Adrenal gland (tissue), 12 donors: ENCODE data around the gene EML2. TPM values are rescaled to one million over a fixed set of nuclear protein-coding genes. Genes with fewer than 3 reads are reported as not detected.

Experiments used
- DNase-seq, 7 donors: peaks; one replicate each; pipeline ENCODE4 v3.0.0-alpha.2; 2019 to 2020
- H3K27ac ChIP-seq, 5 donors: fragments of 200-600 bp; sonication (generic) in 4 of 5; 1 replicate in 3 of 5; 2 replicates in 2 of 5; pipeline versions ENCODE4 v1.5.1 to v1.8.0; 2016 to 2020; ENCODE audit warnings: mild to moderate bottlenecking in 1 of 5
- H3K27me3 ChIP-seq: fragments of 200-600 bp; 2 replicates; pipeline ENCODE4 v1.8.0; 2021
- H3K36me3 ChIP-seq, 2 donors: fragments of 200-600 bp; replicated peaks in 1 of 2; 1 replicate in 1 of 2; 2 replicates in 1 of 2; pipeline versions ENCODE4 v1.5.1 to v1.8.0; 2018 to 2022
- H3K4me1 ChIP-seq, 2 donors: fragments of 200-600 bp; replicated peaks in 1 of 2; 1 replicate in 1 of 2; 2 replicates in 1 of 2; pipeline versions ENCODE4 v1.5.1 to v1.8.0; 2018 to 2021
- H3K4me3 ChIP-seq, 4 donors: fragments of 200-600 bp; sonication (generic) in 3 of 4; one replicate each; pipeline ENCODE4 v1.5.1; 2016 to 2018
- H3K9me3 ChIP-seq, 3 donors: fragments of 200-600 bp; sonication (generic) in 1 of 3; replicated peaks in 1 of 3; 1 replicate in 2 of 3; 2 replicates in 1 of 3; pipeline versions ENCODE4 v1.5.1 to v1.8.0; 2016 to 2021
- CTCF ChIP-seq, 6 experiments: fragments of 450-650 bp in 4 of 6; fragments of 200-600 bp in 2 of 6; sonication (generic) in 1 of 6; IDR thresholded peaks; 1 replicate in 5 of 6; 2 replicates in 1 of 6; pipeline versions ENCODE4 v1.5.1 to v1.8.0; 2016 to 2021; ENCODE audit warnings: antibody characterized with exemption in 6 of 6, mild to moderate bottlenecking in 2 of 6, moderate library complexity in 1 of 6
- POLR2A ChIP-seq, 2 donors: fragments of 450-650 bp; IDR thresholded peaks; one replicate each; pipeline ENCODE4 v1.6.1; 2017; ENCODE audit warnings: antibody characterized with exemption in 2 of 2, mild to moderate bottlenecking in 2 of 2, moderate library complexity in 1 of 2
- WGBS, 4 donors: extraction: QIAGEN DNeasy Blood & Tissue Kit in 2 of 4; methylation state at CpG; one replicate each; pipeline versions ENCODE4 v1.1.5 to v1.1.7; 2013 to 2017; 5-methylcytosine and 5-hydroxymethylcytosine counted together
- intact Hi-C, 2 donors: fragments of 100-400 bp; cut with DNase I; formaldehyde crosslinking; loops; one replicate each; pipeline versions ENCODE4 v1.14.1 to v1.15.0; 2022 to 2023
- polyA plus RNA-seq, 3 donors: library from polyadenylated mRNA; stranded (reverse); fragments of 200-250 nt in 2 of 3; fragments of 350-450 nt in 1 of 3; fragmentation: Illumina TruSeq in 1 of 3; extraction: RNeasy Lipid Tissue Mini Kit (QIAGEN cat#74804) in 1 of 3; gene quantifications; one replicate each; pipeline ENCODE4 v1.2.3, GENCODE V29; 2013 to 2014
- total RNA-seq, 9 donors: library from RNA; depleted of rRNA in 4 of 9; stranded (reverse); fragments of >200 nt in 4 of 9; fragments of 120-200 nt in 1 of 9; fragmentation: NEBNext Ultra II Directional in 1 of 9; extraction: Animal tissue kit (Norgen Biotek cat#: 25700) in 1 of 9; gene quantifications; one replicate each; pipeline versions ENCODE4 v1.1.0 to v1.2.4, GENCODE V29; 2013 to 2023
- donor health status: healthy with polysubstance abuse.
- donor health status: Bipolar disorder and iron deficiency.
- donor health status: DM: yes; HTN: yes; CAD: no.
- donor health status: DM: no; HTN: no; CAD: no.
- donor health status: DM: no; HTN: no; CAD: no.
- donor health status: DM: yes; HTN: yes; CAD: no.

EML2 gene
- total and polyA plus RNA-seq, 12 donors, result 20.7 to 139 (median 83.9) TPM

- intact Hi-C loops, result no loop called here
- H3K27me3 ChIP-seq, result peaks cover 11% of the 10 kb centered on the region
- 8 to 64% (median 13%) methylated on average over 4 to 28 of the region's 28 CpGs for WGBS, 4 donors
These were observed 37.7 kb upstream of the EML2 start for GRCh38 chr19:45676851-45677263.

GRCh38 chr19:45674946-45675345, 35.7 kb upstream of the EML2 start:
- H3K27ac ChIP-seq, result no peak overlapping the region
- DNase-seq, result no peak
- intact Hi-C loops, result no loop called here
- no peaks in the 10 kb centered on the region for H3K9me3 ChIP-seq
- TF ChIP-seq CTCF (IDR thresholded peaks at IDR 0.05) (no peak), POLR2A (IDR thresholded peaks at IDR 0.05) (no peak)
- no peaks in the 10 kb centered on the region for H3K36me3 ChIP-seq
- peaks cover 22% of the 10 kb centered on the region for H3K27me3 ChIP-seq
- H3K4me3 ChIP-seq, result no peak overlapping the region
- 78 to 92% (median 82%) methylated on average over 7 of the region's 7 CpGs for WGBS, 4 donors
- H3K4me1 ChIP-seq, result peaks cover 11 to 13% of the 10 kb centered on the region in 2 donors

More at GRCh38 chr19:45676851-45677263, 37.7 kb upstream of the EML2 start:
- H3K4me1 ChIP-seq, result peaks cover 13% of the 10 kb centered on the region in 2 donors
- no peaks in the 10 kb centered on the region for H3K9me3 ChIP-seq
- TF ChIP-seq CTCF (IDR thresholded peaks at IDR 0.05) (no peak), POLR2A (IDR thresholded peaks at IDR 0.05) (no peak)
- H3K27ac ChIP-seq, result no peak overlapping the region
- H3K36me3 ChIP-seq, result no peaks in the 10 kb centered on the region
- peak in 1 of 7 donors; percentile 23 for DNase-seq
- H3K4me3 ChIP-seq, result peak overlapping the region in 1 of 4 donors; percentile 50

GRCh38 chr19:45670670-45671453, 31.7 kb upstream of the EML2 start:
- Histone ChIP-seq H3K9me3 (no peaks in the 10 kb centered on the region), H3K4me3 (peak overlapping the region in 1 of 4 donors; percentile 33), H3K27ac (no peak overlapping the region), H3K4me1 (peaks cover 15 to 18% of the 10 kb centered on the region in 2 donors), H3K36me3 (no peaks in the 10 kb centered on the region), H3K27me3 (peaks cover 22% of the 10 kb centered on the region)
- intact Hi-C loops, result no loop called here
- WGBS, 4 donors, result 9 to 22% (median 17%) methylated on average over 11 to 42 of the region's 42 CpGs
- DNase-seq, result peak; percentile 66 to 90 (median 80)
- no peak for TF ChIP-seq CTCF (IDR thresholded peaks at IDR 0.05)
- TF ChIP-seq POLR2A (IDR thresholded peaks at IDR 0.05), result no peak

GRCh38 chr19:45668342-45668871, 29.2 kb upstream of the EML2 start:
- H3K4me3 ChIP-seq, result peak overlapping the region in 1 of 4 donors; percentile 45
- H3K4me1 ChIP-seq, result peaks cover 15 to 18% of the 10 kb centered on the region in 2 donors
- H3K36me3 ChIP-seq, result no peaks in the 10 kb centered on the region
- no peak overlapping the region for H3K27ac ChIP-seq
- WGBS, 4 donors, result 0 to 2% (median 2%) methylated on average over 18 to 19 of the region's 19 CpGs
- no peaks in the 10 kb centered on the region for H3K9me3 ChIP-seq
- peaks cover 22% of the 10 kb centered on the region for H3K27me3 ChIP-seq
- TF ChIP-seq CTCF (IDR thresholded peaks at IDR 0.05), result no peak
- TF ChIP-seq POLR2A (IDR thresholded peaks at IDR 0.05), result no peak
- DNase-seq, result no peak
- intact Hi-C loops, result no loop called here
